H9 (cell line): ENCODE data around the gene SHH. TPM values are rescaled to one million over a fixed set of nuclear protein-coding genes. Genes with fewer than 3 reads are reported as not detected.

ENCODE experiments used
- DNase-seq: peaks from one replicate; pipeline ENCODE4 v3.0.0-alpha.2; 2017
- H2AFZ ChIP-seq: one replicate; pipeline ENCODE4 v1.6.1; 2013; ENCODE audit warnings: mild to moderate bottlenecking, low read length, control low read depth, moderate library complexity
- H2AK5ac ChIP-seq: 2 replicates; pipeline ENCODE4 v1.6.1; 2013; ENCODE audit warnings: low read length, control low read depth, mixed read lengths; ENCODE audit not compliant: insufficient read length
- H2BK120ac ChIP-seq: one replicate; pipeline ENCODE4 v1.6.1; 2013; ENCODE audit warnings: low read depth, mild to moderate bottlenecking, low read length, control low read depth, inconsistent platforms; ENCODE audit not compliant: poor library complexity, severe bottlenecking
- H2BK12ac ChIP-seq: 2 replicates; pipeline ENCODE4 v1.6.1; 2013; ENCODE audit warnings: low read length, control low read depth, mixed read lengths, low read depth; ENCODE audit not compliant: insufficient read length
- H2BK15ac ChIP-seq: 2 replicates; pipeline ENCODE4 v1.6.1; 2013; ENCODE audit warnings: low read depth, low read length, control low read depth
- H2BK20ac ChIP-seq: one replicate; pipeline ENCODE4 v1.6.1; 2013; ENCODE audit warnings: low read depth, mild to moderate bottlenecking, low read length, control low read depth, inconsistent platforms; ENCODE audit not compliant: poor library complexity, severe bottlenecking
- H2BK5ac ChIP-seq: 2 replicates; pipeline ENCODE4 v1.6.1; 2013; ENCODE audit warnings: low read length, control low read depth, mixed read lengths; ENCODE audit not compliant: insufficient read length
- H3K14ac ChIP-seq: 2 replicates; pipeline ENCODE4 v1.6.1; 2013; ENCODE audit warnings: low read length, control low read depth; ENCODE audit not compliant: insufficient read depth
- H3K18ac ChIP-seq: 2 replicates; pipeline ENCODE4 v1.6.1; 2013; ENCODE audit warnings: low read depth, mild to moderate bottlenecking, mixed read lengths, low read length, control low read depth; ENCODE audit not compliant: insufficient read length
- H3K23ac ChIP-seq: 2 replicates; pipeline ENCODE4 v1.6.1; 2013; ENCODE audit warnings: low read length, control low read depth, mixed read lengths, low read depth; ENCODE audit not compliant: insufficient read length
- H3K23me2 ChIP-seq: 2 replicates; pipeline ENCODE4 v1.6.1; 2013; ENCODE audit warnings: low read depth, mild to moderate bottlenecking, mixed read lengths, low read length, control low read depth; ENCODE audit not compliant: insufficient read length, poor library complexity, severe bottlenecking
- H3K27ac ChIP-seq: 2 replicates; pipeline ENCODE4 v1.5.1; 2013; ENCODE audit warnings: low read length, control low read depth, mixed read lengths, low read depth; ENCODE audit not compliant: insufficient read length
- H3K27me3 ChIP-seq: 2 replicates; pipeline ENCODE4 v1.6.1; 2013; ENCODE audit warnings: low read length, control low read depth, inconsistent platforms; ENCODE audit not compliant: insufficient read depth
- H3K4ac ChIP-seq: 2 replicates; pipeline ENCODE4 v1.6.1; 2013; ENCODE audit warnings: low read depth, mild to moderate bottlenecking, control low read depth, inconsistent platforms, low read length, moderate library complexity
- H3K4me1 ChIP-seq: 2 replicates; pipeline ENCODE4 v1.6.1; 2013; ENCODE audit warnings: low read length, control low read depth, inconsistent platforms; ENCODE audit not compliant: insufficient read depth
- H3K4me2 ChIP-seq: 2 replicates; pipeline ENCODE4 v1.6.1; 2013; ENCODE audit warnings: low read length, control low read depth, mixed read lengths; ENCODE audit not compliant: insufficient read length, insufficient read depth
- H3K56ac ChIP-seq: 2 replicates; pipeline ENCODE4 v1.6.1; 2013; ENCODE audit warnings: low read depth, mild to moderate bottlenecking, mixed read lengths, low read length, control low read depth; ENCODE audit not compliant: insufficient read length
- H3K79me1 ChIP-seq: 2 replicates; pipeline ENCODE4 v1.6.1; 2013; ENCODE audit warnings: low read depth, mild to moderate bottlenecking, moderate library complexity, low read length, control low read depth, inconsistent platforms; ENCODE audit not compliant: insufficient read depth, poor library complexity, severe bottlenecking
- H3K79me2 ChIP-seq: 2 replicates; pipeline ENCODE4 v1.6.1; 2013; ENCODE audit warnings: low read length, control low read depth, inconsistent platforms; ENCODE audit not compliant: insufficient read depth
- H3K9ac ChIP-seq: 2 replicates; pipeline ENCODE4 v1.6.1; 2013; ENCODE audit warnings: low read length, control low read depth, mixed read lengths; ENCODE audit not compliant: insufficient read length; ENCODE audit errors: extremely low read depth
- H3K9me3 ChIP-seq: one replicate; pipeline ENCODE4 v1.6.1; 2013; ENCODE audit warnings: low read depth, low read length, inconsistent platforms; ENCODE audit not compliant: control insufficient read depth
- H3T11ph ChIP-seq: one replicate; pipeline ENCODE4 v1.6.1; 2013; ENCODE audit warnings: mild to moderate bottlenecking, low read length, control low read depth, inconsistent platforms
- H4K20me1 ChIP-seq: one replicate; pipeline ENCODE4 v1.6.1; 2013; ENCODE audit not compliant: control insufficient read depth, insufficient read length, insufficient read depth
- H4K5ac ChIP-seq: 2 replicates; pipeline ENCODE4 v1.6.1; 2013; ENCODE audit warnings: low read depth, mild to moderate bottlenecking, mixed read lengths, low read length, control low read depth; ENCODE audit not compliant: insufficient read length
- H4K8ac ChIP-seq: replicated peaks from 2 replicates; pipeline ENCODE4 v1.6.1; 2013; ENCODE audit warnings: low read length, control low read depth, mixed read lengths, low read depth; ENCODE audit not compliant: insufficient read length
- H4K91ac ChIP-seq: 2 replicates; pipeline ENCODE4 v1.6.1; 2013; ENCODE audit warnings: low read depth, mild to moderate bottlenecking, moderate library complexity, mixed read lengths, low read length, control low read depth; ENCODE audit not compliant: insufficient read length
- H3K27ac Mint-ChIP-seq, 3 experiments: 2 replicates in 2 of 3; 3 replicates in 1 of 3; pipeline ENCODE4 v1.8.0; 2020 to 2021; ENCODE audit warnings: mixed read lengths in 3 of 3, mild to moderate bottlenecking in 1 of 3, moderate library complexity in 1 of 3
- H3K27me3 Mint-ChIP-seq: 2 replicates; pipeline ENCODE4 v1.8.0; 2021; ENCODE audit warnings: low read depth, mild to moderate bottlenecking, moderate library complexity, mixed read lengths
- H3K36me3 Mint-ChIP-seq, 3 experiments: 2 replicates in 2 of 3; 3 replicates in 1 of 3; pipeline ENCODE4 v1.8.0; 2020 to 2021; ENCODE audit warnings: low read depth in 3 of 3, mixed read lengths in 3 of 3; ENCODE audit not compliant: insufficient read depth in 1 of 3
- H3K4me1 Mint-ChIP-seq, 2 experiments: 2 replicates each; pipeline ENCODE4 v1.8.0; 2020; ENCODE audit warnings: mixed read lengths in 2 of 2
- H3K4me3 Mint-ChIP-seq, 2 experiments: 2 replicates in 1 of 2; 3 replicates in 1 of 2; pipeline ENCODE4 v1.8.0; 2020 to 2021; ENCODE audit warnings: mild to moderate bottlenecking in 2 of 2, mixed read lengths in 2 of 2, moderate library complexity in 1 of 2
- H3K9me3 Mint-ChIP-seq, 2 experiments: 2 replicates in 1 of 2; 3 replicates in 1 of 2; pipeline ENCODE4 v1.8.0; 2020; ENCODE audit warnings: mild to moderate bottlenecking in 2 of 2, mixed read lengths in 2 of 2, moderate library complexity in 1 of 2
- CTCF ChIP-seq: fragments of 200-600 bp; sonication (generic); conservative IDR thresholded peaks from 3 replicates; pipeline ENCODE4 v1.8.0; 2021; ENCODE audit warnings: antibody characterized with exemption, mild to moderate bottlenecking
- WGBS: extraction: QIAGEN DNeasy Blood & Tissue Kit; methylation state at CpG from one replicate; pipeline ENCODE4 v1.1.7; 2013; ENCODE audit warnings: missing lambda C conversion rate, low lambda C conversion rate, mixed read lengths; ENCODE audit not compliant: insufficient read length; ENCODE audit errors: extremely low coverage; 5-methylcytosine and 5-hydroxymethylcytosine counted together
- total RNA-seq: library from RNA; stranded (reverse); gene quantifications from 2 replicates; pipeline ENCODE4 v1.2.1, GENCODE V29; 2021

The SHH gene
- total RNA-seq, 1 experiment from 2014 or later: 0.07 TPM

- H4K20me1 ChIP-seq: no peaks in the 10 kb centered on the region
- H4K8ac ChIP-seq: no peak overlapping the region
- H3K56ac ChIP-seq: no peak overlapping the region
- H3K79me1 ChIP-seq: no peaks in the 10 kb centered on the region
- H4K91ac ChIP-seq: no peak overlapping the region
- no peak for DNase-seq
- Mint-ChIP-seq H3K4me3 (peak overlapping the region; percentile 37 to 78; a peak in 4 of 5 replicates), H3K4me1 (peaks cover 30 to 68% of the 10 kb centered on the region in 2 experiments), H3K36me3 (no peaks in the 10 kb centered on the region; a peak in 1 of 7 replicates), H3K9me3 (peaks cover 0 to 3% of the 10 kb centered on the region in 2 experiments; a peak in 3 of 5 replicates), H3K27ac (no peak overlapping the region), H3K27me3 (peaks cover 96% of the 10 kb centered on the region)
- H2BK15ac ChIP-seq: no peak overlapping the region
- no peak overlapping the region for H2BK12ac ChIP-seq
- H3K14ac ChIP-seq: no peak overlapping the region
- no peak overlapping the region for H2BK20ac ChIP-seq
- no peaks in the 10 kb centered on the region for H3K9me3 ChIP-seq
- no peak overlapping the region for H3K23ac ChIP-seq
- H3K23me2 ChIP-seq: peaks cover 14% of the 10 kb centered on the region
- no peak overlapping the region for H2AK5ac ChIP-seq
- H2AFZ ChIP-seq: no peak overlapping the region
- WGBS: no CpG with 5 or more reads among the region's 43 CpGs
- no peak overlapping the region for H3K9ac ChIP-seq
- no peak for TF ChIP-seq CTCF
- no peak overlapping the region for H2BK5ac ChIP-seq
- H3K4me1 ChIP-seq: no peaks in the 10 kb centered on the region; the same call in 1 of the 2 replicates
- H3K79me2 ChIP-seq: no peaks in the 10 kb centered on the region
- no peak overlapping the region for H3T11ph ChIP-seq
- H2BK120ac ChIP-seq: no peak overlapping the region
- H4K5ac ChIP-seq: no peak overlapping the region
- peaks cover 91% of the 10 kb centered on the region for H3K27me3 ChIP-seq
- no peak overlapping the region for H3K4ac ChIP-seq
- H3K27ac ChIP-seq: no peak overlapping the region
- H3K4me2 ChIP-seq: peak overlapping the region; percentile 3
- H3K18ac ChIP-seq: no peak overlapping the region
Measured at GRCh38 chr7:155809332-155809946, 2.8 kb downstream of the SHH start.
